MG63 (cell line): ENCODE measurements around the gene TPSAB1. TPM values are rescaled to one million over a fixed set of nuclear protein-coding genes. Genes with fewer than 3 reads are reported as not detected.
"Not testable (repeated sequence)": the region's sequence is repeated elsewhere in the genome, so short reads cannot be mapped to it uniquely, and the experiment has no call there.

Source experiments
- DNase-seq: peaks from one replicate; pipeline ENCODE4 v3.0.0-alpha.2; 2020
- H3K27me3 ChIP-seq: fragments of 250-450 bp; sonication (Bioruptor Pico); 2 replicates; pipeline ENCODE4 v1.5.1; 2020; ENCODE audit warnings: mild to moderate bottlenecking, moderate library complexity
- H3K36me3 ChIP-seq: fragments of 250-450 bp; sonication (Bioruptor Pico); 2 replicates; pipeline ENCODE4 v1.5.1; 2020; ENCODE audit warnings: mild to moderate bottlenecking, moderate library complexity
- H3K4me3 ChIP-seq: fragments of 250-450 bp; sonication (Bioruptor Pico); 2 replicates; pipeline ENCODE4 v1.5.1; 2020; ENCODE audit warnings: mild to moderate bottlenecking, moderate library complexity
- H3K9me3 ChIP-seq: fragments of 250-450 bp; sonication (Bioruptor Pico); 2 replicates; pipeline ENCODE4 v1.5.1; 2020; ENCODE audit warnings: mild to moderate bottlenecking, moderate library complexity
- total RNA-seq: library from RNA; depleted of rRNA; stranded (reverse); fragments of >200 nt; shearing (Covaris generic); gene quantifications from 2 replicates; pipeline ENCODE4 v1.2.3, GENCODE V29; 2014; ENCODE audit warnings: low replicate concordance

The TPSAB1 gene
- total RNA-seq, 1 experiment from 2014 or later = not detected

DNA sequence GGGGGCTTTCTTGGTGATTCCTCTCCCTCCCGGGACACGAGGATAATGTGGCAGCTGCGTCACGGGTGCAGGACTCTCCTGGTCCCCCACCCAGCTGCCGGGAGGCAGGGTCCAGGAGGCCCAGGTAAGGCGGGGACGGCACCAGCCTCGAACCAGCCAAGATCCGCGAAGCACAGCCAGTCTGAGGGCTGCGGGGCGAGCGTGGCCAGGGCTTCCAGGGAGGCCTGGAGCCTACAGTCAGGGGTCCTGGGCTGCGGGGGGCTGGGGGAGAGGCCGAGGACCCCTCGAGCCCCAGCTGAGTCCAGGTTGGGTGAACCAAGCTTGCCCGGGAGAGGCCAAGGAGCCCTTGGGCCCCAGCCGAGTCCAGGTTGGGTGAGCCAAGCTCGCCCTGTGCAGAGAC lies 25.3 kb downstream of the TPSAB1 start:
- H3K9me3 ChIP-seq = no peaks in the 10 kb centered on the region
- H3K27me3 ChIP-seq = peaks cover 37% of the 10 kb centered on the region
- no peaks in the 10 kb centered on the region for H3K36me3 ChIP-seq
- no peak for DNase-seq
- no peak overlapping the region for H3K4me3 ChIP-seq

DNA sequence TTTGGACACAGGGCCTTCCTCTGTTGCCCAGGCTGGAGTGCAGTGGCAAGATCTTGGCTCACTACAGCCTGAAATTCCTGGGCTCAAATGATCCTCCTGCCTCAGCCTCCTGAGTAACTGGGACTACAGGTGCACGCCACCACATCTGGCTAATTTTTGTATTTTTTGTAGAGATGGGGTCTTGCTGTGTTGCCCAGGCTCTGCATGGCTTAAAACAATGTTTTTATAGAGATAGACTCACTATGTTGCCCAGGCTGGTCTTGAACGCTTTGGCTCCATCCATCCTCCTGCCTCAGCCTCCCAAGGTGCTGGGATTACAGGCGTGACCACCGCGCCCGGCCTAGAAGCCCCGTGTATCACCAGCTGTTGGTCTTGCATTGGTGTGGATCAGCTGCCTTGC lies 28.9 kb downstream of the TPSAB1 start:
- not testable (repeated sequence) for H3K9me3 ChIP-seq, DNase-seq, H3K36me3 ChIP-seq, H3K4me3 ChIP-seq
- H3K27me3 ChIP-seq = peaks cover 26% of the 10 kb centered on the region

GRCh38 chr16:1271380-1271723 lies 30.8 kb downstream of the TPSAB1 start:
- peaks cover 34% of the 10 kb centered on the region for H3K27me3 ChIP-seq
- no peaks in the 10 kb centered on the region for H3K9me3 ChIP-seq
- no peaks in the 10 kb centered on the region for H3K36me3 ChIP-seq
- no peak for DNase-seq
- no peak overlapping the region for H3K4me3 ChIP-seq

DNA sequence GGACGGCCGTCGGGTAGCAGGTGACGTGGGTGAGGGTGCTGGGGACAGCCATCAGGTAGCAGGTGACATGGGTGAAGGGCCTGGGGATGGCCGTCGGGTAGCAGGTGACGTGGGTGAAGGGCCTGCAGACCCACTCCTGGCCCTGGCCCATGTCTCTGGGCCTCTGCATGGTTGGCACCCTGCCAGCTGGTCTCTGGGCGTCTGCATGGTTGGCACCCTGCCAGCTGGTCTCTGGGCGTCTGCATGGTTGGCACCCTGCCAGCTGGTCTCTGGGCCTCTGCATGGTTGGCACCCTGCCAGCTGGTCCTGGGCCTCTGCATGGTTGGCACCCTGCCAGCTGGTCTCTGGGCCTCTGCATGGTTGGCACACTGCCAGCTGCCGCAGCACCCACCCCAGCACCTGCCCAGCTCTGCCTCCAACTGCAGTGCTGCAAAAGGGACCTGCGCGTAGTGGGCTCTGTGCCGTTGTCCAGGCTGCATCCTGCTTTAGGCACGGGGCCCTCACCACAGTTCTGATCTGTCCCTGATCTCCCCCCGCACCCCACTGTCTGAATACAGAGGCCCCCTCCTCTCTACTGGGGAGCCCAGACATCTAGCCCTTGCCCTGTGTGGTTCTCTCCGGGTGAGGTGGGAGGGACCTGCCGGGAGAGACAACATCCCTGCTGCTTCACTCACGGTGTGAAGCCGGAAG lies 31.4 kb downstream of the TPSAB1 start:
- not testable (repeated sequence) for H3K9me3 ChIP-seq, H3K4me3 ChIP-seq, H3K36me3 ChIP-seq
- peak; percentile 28 for DNase-seq
- H3K27me3 ChIP-seq = peaks cover 32% of the 10 kb centered on the region

DNA sequence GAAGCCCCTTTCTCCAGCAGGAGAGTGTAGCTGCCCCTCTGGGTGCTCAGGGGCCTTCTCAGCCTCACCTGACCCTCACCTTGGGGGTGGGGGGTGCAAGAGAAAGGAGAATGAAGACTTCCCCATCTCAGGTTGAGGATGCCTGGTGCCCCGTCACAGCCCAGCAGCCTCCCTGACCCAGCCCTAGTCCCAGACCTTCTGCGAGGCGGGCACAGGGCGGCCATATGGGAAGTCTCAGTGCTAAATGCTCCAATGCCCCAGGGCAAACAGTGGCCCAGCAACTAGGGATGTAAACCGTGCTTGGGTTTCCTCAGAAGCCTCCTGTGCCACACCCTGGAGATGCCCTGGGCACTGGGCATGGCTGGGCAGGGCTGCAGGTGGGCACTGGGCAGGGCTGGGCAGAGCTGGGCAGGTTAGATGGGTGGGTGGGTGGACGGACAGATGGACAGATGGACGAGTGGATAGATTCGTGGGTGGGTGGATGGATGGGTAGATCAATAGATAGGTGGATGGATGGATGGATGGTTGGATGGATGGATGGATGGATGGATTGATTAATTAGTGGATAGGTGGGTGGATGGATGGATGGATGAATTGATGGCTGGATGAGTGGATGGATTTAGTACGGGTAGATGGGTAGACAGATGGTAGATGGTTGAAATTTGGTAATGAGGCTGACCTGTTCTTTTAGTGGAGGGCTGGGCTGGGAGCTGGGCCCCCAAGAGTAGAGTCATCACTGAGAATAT lies 32.1 kb downstream of the TPSAB1 start:
- Histone ChIP-seq H3K4me3 (no peak overlapping the region), H3K36me3 (no peaks in the 10 kb centered on the region), H3K9me3 (no peaks in the 10 kb centered on the region), H3K27me3 (peaks cover 40% of the 10 kb centered on the region)
- no peak for DNase-seq

DNA sequence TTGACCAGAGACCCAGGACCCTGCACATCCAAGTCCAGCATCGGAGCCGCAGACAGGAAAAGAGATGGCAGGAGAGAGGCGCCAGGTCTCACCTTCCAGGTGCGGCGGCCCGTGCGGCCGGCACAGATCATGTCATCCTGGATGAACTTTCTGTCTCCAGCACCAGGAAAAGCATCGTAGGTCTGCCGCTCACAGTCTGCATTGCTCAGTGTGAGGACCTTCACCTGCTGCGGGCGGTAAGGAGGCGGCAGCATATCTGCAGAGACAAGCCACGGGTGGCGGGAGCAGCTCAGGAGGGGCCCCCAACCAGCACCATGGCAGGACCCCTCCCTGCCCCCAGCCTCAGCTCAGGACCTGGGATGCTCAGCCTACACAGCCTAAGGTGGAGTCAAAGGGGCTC lies 33.3 kb downstream of the TPSAB1 start:
- H3K36me3 ChIP-seq = no peaks in the 10 kb centered on the region
- peaks cover 43% of the 10 kb centered on the region for H3K27me3 ChIP-seq
- no peaks in the 10 kb centered on the region for H3K9me3 ChIP-seq
- no peak overlapping the region for H3K4me3 ChIP-seq
- no peak for DNase-seq

- Histone ChIP-seq H3K4me3 (no peak overlapping the region), H3K9me3 (no peaks in the 10 kb centered on the region), H3K36me3 (no peaks in the 10 kb centered on the region), H3K27me3 (peaks cover 44% of the 10 kb centered on the region)
- DNase-seq = no peak
These were observed 34.3 kb downstream of the TPSAB1 start for GRCh38 chr16:1274767-1275166.

- Histone ChIP-seq H3K4me3 (no peak overlapping the region), H3K9me3 (no peaks in the 10 kb centered on the region), H3K36me3 (no peaks in the 10 kb centered on the region), H3K27me3 (peaks cover 53% of the 10 kb centered on the region)
- DNase-seq = no peak
These were observed 35.5 kb downstream of the TPSAB1 start for GRCh38 chr16:1275791-1276579.

DNA sequence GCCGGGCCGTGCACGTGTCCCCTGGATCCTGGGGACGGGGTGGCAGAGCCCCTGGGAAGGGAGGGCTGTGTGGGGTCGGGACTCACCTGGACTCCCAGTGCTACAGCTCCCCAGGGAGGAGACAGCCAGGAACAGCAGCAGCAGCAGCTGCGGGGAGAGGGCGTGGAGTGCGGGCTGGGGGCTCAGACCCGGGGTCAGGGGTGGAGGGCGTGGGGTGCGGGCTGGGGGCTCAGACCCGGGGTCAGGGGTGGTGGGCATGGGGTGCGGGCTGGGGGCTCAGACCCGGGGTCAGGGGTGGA lies 36.0 kb downstream of the TPSAB1 start:
- DNase-seq = no peak
- Histone ChIP-seq H3K4me3 (no peak overlapping the region), H3K27me3 (peaks cover 56% of the 10 kb centered on the region), H3K36me3 (no peaks in the 10 kb centered on the region), H3K9me3 (no peaks in the 10 kb centered on the region)

- no peak for DNase-seq
- Histone ChIP-seq H3K4me3 (no peak overlapping the region), H3K36me3 (no peaks in the 10 kb centered on the region), H3K27me3 (peaks cover 57% of the 10 kb centered on the region), H3K9me3 (no peaks in the 10 kb centered on the region)
These were observed 36.7 kb downstream of the TPSAB1 start for GRCh38 chr16:1277151-1277598.

GRCh38 chr16:1277617-1278282 lies 37.2 kb downstream of the TPSAB1 start:
- H3K4me3 ChIP-seq = no peak overlapping the region
- peaks cover 51% of the 10 kb centered on the region for H3K27me3 ChIP-seq
- no peaks in the 10 kb centered on the region for H3K36me3 ChIP-seq
- DNase-seq = no peak
- no peaks in the 10 kb centered on the region for H3K9me3 ChIP-seq

DNA sequence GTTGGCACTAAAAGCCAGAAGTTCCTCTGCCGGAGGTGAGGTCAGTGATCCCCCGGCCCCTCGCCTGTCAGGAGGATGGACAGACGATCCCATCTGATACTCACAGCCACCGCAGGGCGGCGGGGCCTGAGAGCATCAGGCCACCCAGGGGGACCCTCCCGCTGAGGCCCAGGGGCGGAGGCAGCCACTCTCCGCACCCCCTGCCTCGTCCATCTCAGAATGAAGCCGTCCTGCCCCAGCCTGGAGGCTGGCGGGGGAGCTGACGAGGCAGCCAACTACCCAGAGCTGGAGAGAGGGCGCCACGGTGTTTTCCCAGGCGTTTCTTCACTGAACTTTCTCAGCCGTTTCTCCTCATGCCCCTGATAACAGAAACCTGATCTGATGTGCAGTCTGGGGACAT lies 38.0 kb downstream of the TPSAB1 start:
- Histone ChIP-seq H3K27me3 (peaks cover 45% of the 10 kb centered on the region), H3K9me3 (no peaks in the 10 kb centered on the region), H3K36me3 (no peaks in the 10 kb centered on the region), H3K4me3 (no peak overlapping the region)
- DNase-seq = no peak

DNA sequence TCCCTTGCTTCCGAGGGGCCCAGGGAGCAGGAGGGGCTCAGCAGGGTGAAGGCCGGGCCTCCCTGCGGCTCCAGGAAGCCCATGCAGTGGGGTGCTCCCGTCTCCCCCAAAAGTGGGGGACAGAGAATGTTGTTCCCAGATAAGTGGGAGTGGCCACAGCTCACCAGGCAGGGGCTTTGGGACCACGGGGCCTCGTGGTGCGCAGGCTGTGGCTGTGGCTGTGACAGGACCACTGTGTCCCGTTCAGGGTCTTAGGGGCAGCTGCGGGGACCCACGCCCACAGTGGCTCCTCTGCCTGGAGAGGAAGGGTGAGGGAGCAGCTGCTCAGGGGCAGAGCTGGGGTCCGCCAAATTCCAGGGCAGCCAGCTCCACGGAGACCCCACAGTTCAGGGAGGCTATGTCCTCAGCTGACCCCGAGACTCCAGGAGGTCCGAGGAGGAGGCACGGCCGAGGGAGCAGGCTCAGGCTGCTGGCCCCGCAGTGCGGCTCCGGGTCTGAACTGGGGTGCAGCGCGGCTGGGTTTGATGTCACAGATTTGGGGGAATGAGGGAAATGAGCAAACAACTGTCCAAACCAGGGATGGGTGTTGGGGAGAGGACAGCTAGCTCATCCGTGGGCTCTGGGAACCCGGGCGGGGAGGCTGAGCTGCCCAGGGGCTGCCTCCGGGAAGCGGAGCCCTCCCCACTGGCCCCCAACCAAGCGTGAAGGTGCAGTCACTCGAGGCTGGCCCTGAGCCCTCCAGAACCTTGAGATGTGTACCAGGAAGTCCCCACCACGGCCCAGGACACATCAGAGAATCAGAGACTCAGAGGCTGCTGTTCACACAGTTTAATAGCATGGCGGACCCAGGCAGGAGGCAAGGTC lies 38.8 kb downstream of the TPSAB1 start:
- Histone ChIP-seq H3K4me3 (no peak overlapping the region), H3K27me3 (peaks cover 40% of the 10 kb centered on the region), H3K36me3 (no peaks in the 10 kb centered on the region), H3K9me3 (no peaks in the 10 kb centered on the region)
- no peak for DNase-seq

GRCh38 chr16:1279945-1280589 lies 39.6 kb downstream of the TPSAB1 start:
- Histone ChIP-seq H3K27me3 (peaks cover 39% of the 10 kb centered on the region), H3K9me3 (no peaks in the 10 kb centered on the region), H3K36me3 (no peaks in the 10 kb centered on the region), H3K4me3 (no peak overlapping the region)
- DNase-seq = no peak

DNA sequence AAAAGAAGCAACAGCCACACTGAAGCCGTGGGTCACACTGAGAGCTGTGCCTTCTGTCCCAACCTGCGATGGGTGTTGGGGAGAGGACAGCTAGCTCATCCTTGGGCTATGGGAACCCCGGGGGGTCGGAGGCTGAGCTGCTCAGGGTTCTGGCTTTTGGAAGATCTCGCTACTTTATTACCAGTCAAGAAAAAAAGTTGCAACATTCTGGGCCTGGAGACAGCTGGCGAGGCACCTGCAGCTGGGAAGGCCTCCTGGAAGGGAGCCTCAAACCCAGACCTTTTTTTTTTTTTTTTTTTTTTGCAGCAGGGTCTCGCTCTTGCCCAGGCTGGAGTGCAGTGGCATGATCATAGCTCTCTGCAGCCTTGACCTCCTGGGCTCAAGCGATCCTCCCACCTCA lies 40.3 kb downstream of the TPSAB1 start:
- Histone ChIP-seq H3K36me3 (no peaks in the 10 kb centered on the region), H3K4me3 (no peak overlapping the region), H3K9me3 (no peaks in the 10 kb centered on the region), H3K27me3 (peaks cover 35% of the 10 kb centered on the region)
- no peak for DNase-seq

- Histone ChIP-seq H3K9me3 (no peaks in the 10 kb centered on the region), H3K36me3 (no peaks in the 10 kb centered on the region), H3K4me3 (no peak overlapping the region), H3K27me3 (peaks cover 32% of the 10 kb centered on the region)
- DNase-seq = no peak
These were observed 41.0 kb downstream of the TPSAB1 start for GRCh38 chr16:1281517-1281916.
